ENCODE measurements around the gene FAM9C. TPM values are rescaled to one million over a fixed set of nuclear protein-coding genes. Genes with fewer than 3 reads are reported as not detected.
A peak's percentile ranks its signal among the peaks of the same experiment; 100 is the strongest.
"Not testable (repeated sequence)": the region's sequence is repeated elsewhere in the genome, so short reads cannot be mapped to it uniquely, and the experiment has no call there.

Gene FAM9C
- total RNA-seq, 4 donors from 2014 or later, result not detected

DNA sequence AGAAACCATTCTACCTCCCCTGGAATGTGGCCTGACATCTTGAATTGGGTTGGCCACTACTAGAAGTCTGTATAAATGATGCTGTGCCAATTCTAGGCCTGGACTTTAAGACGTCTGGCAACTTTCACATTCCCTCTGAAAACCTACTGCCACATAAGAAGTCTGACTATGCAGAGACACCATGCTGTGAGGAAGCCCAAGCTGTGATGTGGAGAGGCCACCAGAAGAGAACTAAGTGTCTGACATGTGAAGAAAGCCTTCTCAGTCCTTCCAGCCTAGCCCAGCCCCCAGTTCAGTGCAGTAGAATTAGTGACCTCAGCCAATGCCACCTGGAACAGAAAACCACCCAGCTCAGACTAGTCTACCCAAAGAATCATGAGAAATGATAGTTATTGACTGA is 24.2 kb upstream of the FAM9C start:
- no peak for DNase-seq (ENCODE audit: low spot score in 2 of 2)
- H3K4me3 ChIP-seq (ENCODE audit: low read depth, poor library complexity, severe bottlenecking), result no peak overlapping the region
- intact Hi-C loops (cut with DNase I; ENCODE audit: low total_unique reads), result no loop called here
- no peak for TF ChIP-seq POLR2A (IDR thresholded peaks at IDR 0.05)
- TF ChIP-seq, protein P1, sequence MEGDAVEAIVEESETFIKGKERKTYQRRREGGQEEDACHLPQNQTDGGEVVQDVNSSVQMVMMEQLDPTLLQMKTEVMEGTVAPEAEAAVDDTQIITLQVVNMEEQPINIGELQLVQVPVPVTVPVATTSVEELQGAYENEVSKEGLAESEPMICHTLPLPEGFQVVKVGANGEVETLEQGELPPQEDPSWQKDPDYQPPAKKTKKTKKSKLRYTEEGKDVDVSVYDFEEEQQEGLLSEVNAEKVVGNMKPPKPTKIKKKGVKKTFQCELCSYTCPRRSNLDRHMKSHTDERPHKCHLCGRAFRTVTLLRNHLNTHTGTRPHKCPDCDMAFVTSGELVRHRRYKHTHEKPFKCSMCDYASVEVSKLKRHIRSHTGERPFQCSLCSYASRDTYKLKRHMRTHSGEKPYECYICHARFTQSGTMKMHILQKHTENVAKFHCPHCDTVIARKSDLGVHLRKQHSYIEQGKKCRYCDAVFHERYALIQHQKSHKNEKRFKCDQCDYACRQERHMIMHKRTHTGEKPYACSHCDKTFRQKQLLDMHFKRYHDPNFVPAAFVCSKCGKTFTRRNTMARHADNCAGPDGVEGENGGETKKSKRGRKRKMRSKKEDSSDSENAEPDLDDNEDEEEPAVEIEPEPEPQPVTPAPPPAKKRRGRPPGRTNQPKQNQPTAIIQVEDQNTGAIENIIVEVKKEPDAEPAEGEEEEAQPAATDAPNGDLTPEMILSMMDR (IDR thresholded peaks at IDR 0.05), result no peak
- 55 to 92% methylated on average over 1 of the region's 1 CpG for WGBS, 2 donors

GRCh38 chrX:13067773-13068172 is 23.4 kb upstream of the FAM9C start:
- no peak for TF ChIP-seq POLR2A (IDR thresholded peaks at IDR 0.05)
- TF ChIP-seq, protein P1 (IDR thresholded peaks at IDR 0.05), result no peak
- 68 to 71% methylated on average over 1 of the region's 1 CpG for WGBS, 2 donors
- no peak overlapping the region for H3K4me3 ChIP-seq (ENCODE audit: low read depth, poor library complexity, severe bottlenecking)
- no peak for DNase-seq (ENCODE audit: low spot score in 2 of 2)
- intact Hi-C loops (cut with DNase I; ENCODE audit: low total_unique reads), result no loop called here

GRCh38 chrX:13066391-13066790 is 22.0 kb upstream of the FAM9C start:
- H3K4me3 ChIP-seq (ENCODE audit: low read depth, poor library complexity, severe bottlenecking), result no peak overlapping the region
- WGBS, 2 donors, result 68 to 91% methylated on average over 4 of the region's 4 CpGs
- no peak for DNase-seq (ENCODE audit: low spot score in 2 of 2)
- no peak for TF ChIP-seq POLR2A (IDR thresholded peaks at IDR 0.05)
- TF ChIP-seq, protein P1 (IDR thresholded peaks at IDR 0.05), result no peak
- intact Hi-C loops (cut with DNase I; ENCODE audit: low total_unique reads), result no loop called here

- WGBS, 2 donors, result 48 to 58% methylated on average over 2 of the region's 2 CpGs
- no peak overlapping the region for H3K4me3 ChIP-seq (ENCODE audit: low read depth, poor library complexity, severe bottlenecking)
- intact Hi-C loops (cut with DNase I; ENCODE audit: low total_unique reads), result no loop called here
- TF ChIP-seq POLR2A (IDR thresholded peaks at IDR 0.05), result no peak
- TF ChIP-seq, protein P1 (IDR thresholded peaks at IDR 0.05), result no peak
- DNase-seq (ENCODE audit: low spot score in 2 of 2), result peak in 1 of 2 donors; percentile 54
Observed at GRCh38 chrX:13064599-13065143, 20.3 kb upstream of the FAM9C start.

- WGBS, 2 donors, result 81 to 93% methylated on average over 2 of the region's 2 CpGs
- H3K4me3 ChIP-seq (ENCODE audit: low read depth, poor library complexity, severe bottlenecking); DNase-seq (ENCODE audit: low spot score in 2 of 2); intact Hi-C loops (cut with DNase I; ENCODE audit: low total_unique reads): not testable (repeated sequence)
Observed at GRCh38 chrX:13063124-13063523, 18.7 kb upstream of the FAM9C start.

- DNase-seq (ENCODE audit: low spot score in 2 of 2); H3K4me3 ChIP-seq (ENCODE audit: low read depth, poor library complexity, severe bottlenecking); intact Hi-C loops (cut with DNase I; ENCODE audit: low total_unique reads): not testable (repeated sequence)
Observed at GRCh38 chrX:13062331-13062730, 17.9 kb upstream of the FAM9C start.

DNA sequence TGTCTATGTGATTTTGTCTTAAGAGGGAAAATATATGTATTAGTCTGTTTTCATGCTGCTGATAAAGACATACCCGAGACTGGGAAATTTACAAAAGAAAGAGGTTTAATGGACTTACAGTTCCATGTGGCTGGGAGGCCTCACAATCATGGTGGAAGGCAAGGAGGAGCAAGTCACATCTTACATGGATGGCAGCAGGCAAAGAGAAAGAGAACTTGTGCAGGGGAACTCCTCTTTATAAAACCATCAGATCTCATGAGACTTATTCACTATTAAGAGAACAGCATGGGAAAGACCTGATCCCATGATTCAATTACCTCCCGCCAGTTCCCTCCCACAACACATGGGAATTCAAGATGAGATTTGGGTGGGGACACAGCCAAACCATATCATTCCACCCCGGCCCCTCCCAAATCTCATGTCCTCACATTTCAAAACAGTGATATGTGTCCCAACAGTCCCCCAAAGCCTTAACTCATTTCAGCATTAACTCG is 16.8 kb upstream of the FAM9C start:
- H3K4me3 ChIP-seq (ENCODE audit: low read depth, poor library complexity, severe bottlenecking); intact Hi-C loops (cut with DNase I; ENCODE audit: low total_unique reads); DNase-seq (ENCODE audit: low spot score in 2 of 2): not testable (repeated sequence)
- WGBS, 2 donors, result 86 to 95% methylated on average over 4 of the region's 4 CpGs
